Stomach (tissue), 4 donors: ENCODE results near the gene PDLIM5.

Source experiments
- POLR2A ChIP-seq, 4 donors: fragments of 450-650 bp; IDR thresholded peaks; one replicate each; pipeline ENCODE4 v1.6.1; 2016; ENCODE audit warnings: antibody characterized with exemption in 4 of 4, control low read depth in 2 of 4, mild to moderate bottlenecking in 1 of 4, moderate library complexity in 1 of 4
- TF ChIP-seq, protein P1 (sequence below), 7 experiments: fragments of 450-650 bp in 4 of 7; fragments of 200-600 bp in 3 of 7; sonication (generic) in 3 of 7; IDR thresholded peaks; one replicate each; pipeline ENCODE4 v1.5.1; 2016 to 2019; ENCODE audit warnings: antibody characterized with exemption in 7 of 7, control low read depth in 2 of 7, mild to moderate bottlenecking in 1 of 7

DNA sequence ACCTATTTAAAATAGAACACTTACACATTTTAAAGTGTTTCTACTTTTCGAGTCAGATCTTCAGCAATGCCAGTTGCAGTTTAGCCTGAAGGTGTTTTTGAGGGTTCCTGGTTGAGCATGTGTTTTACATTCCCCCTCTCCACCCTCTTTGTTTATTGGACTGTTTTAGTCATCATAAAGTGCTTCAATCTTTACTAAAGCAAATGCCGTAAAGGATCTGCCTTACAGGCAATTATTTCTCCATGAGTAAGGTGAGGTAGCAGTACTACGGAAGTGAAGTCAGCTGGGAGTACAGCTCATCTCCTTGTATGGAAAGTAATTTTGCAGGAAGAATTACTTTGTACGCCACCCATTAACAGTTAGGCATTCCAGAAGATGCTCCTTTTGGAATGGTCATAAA lies 36.9 kb downstream of the PDLIM5 start:
- TF ChIP-seq, protein P1, sequence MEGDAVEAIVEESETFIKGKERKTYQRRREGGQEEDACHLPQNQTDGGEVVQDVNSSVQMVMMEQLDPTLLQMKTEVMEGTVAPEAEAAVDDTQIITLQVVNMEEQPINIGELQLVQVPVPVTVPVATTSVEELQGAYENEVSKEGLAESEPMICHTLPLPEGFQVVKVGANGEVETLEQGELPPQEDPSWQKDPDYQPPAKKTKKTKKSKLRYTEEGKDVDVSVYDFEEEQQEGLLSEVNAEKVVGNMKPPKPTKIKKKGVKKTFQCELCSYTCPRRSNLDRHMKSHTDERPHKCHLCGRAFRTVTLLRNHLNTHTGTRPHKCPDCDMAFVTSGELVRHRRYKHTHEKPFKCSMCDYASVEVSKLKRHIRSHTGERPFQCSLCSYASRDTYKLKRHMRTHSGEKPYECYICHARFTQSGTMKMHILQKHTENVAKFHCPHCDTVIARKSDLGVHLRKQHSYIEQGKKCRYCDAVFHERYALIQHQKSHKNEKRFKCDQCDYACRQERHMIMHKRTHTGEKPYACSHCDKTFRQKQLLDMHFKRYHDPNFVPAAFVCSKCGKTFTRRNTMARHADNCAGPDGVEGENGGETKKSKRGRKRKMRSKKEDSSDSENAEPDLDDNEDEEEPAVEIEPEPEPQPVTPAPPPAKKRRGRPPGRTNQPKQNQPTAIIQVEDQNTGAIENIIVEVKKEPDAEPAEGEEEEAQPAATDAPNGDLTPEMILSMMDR (IDR thresholded peaks at IDR 0.05): no peak
- no peak for TF ChIP-seq POLR2A (IDR thresholded peaks at IDR 0.05)
